Left cardiac atrium (tissue), 4 donors: ENCODE results near the gene PDCD11. TPM values are rescaled to one million over a fixed set of nuclear protein-coding genes. Genes with fewer than 3 reads are reported as not detected.

Experiments used
- ATAC-seq, 2 donors: fragments of 200-7000 bp; cut with Tn5 transposase; one replicate each; pipeline ENCODE4 v1.9.1; 2020; ENCODE audit warnings: mild to moderate bottlenecking in 2 of 2, moderate library complexity in 2 of 2
- DNase-seq: peaks from one replicate; pipeline ENCODE4 v3.0.0-alpha.2; 2020
- intact Hi-C, 2 donors: fragments of 100-400 bp; cut with DNase I; formaldehyde crosslinking; loops; one replicate each; pipeline versions ENCODE4 v1.14.1 to v1.15.1; 2022 to 2023
- total RNA-seq, 2 donors: library from RNA; stranded (reverse); fragmentation: NEBNext Ultra II Directional; extraction: Animal tissue kit (Norgen Biotek cat#: 25700); gene quantifications; one replicate each; pipeline ENCODE4 v1.2.1, GENCODE V29; 2021
- donor health status: DM: no; HTN: yes; CAD: no.
- donor health status: DM: no; HTN: yes; CAD: no; lungs with severe emphysema.
- donor health status: DM: yes; HTN: yes; CAD: no.
- donor health status: Dilated cardiomyopathy.

PDCD11 gene
- total RNA-seq, 2 donors from 2014 or later: 11.9 to 17.8 TPM

GRCh38 chr10:103445767-103446567 is 49.5 kb downstream of the PDCD11 start:
- DNase-seq: peak; percentile 90
- intact Hi-C loops: no loop called here
- peak; percentile 62 to 79 for ATAC-seq

DNA sequence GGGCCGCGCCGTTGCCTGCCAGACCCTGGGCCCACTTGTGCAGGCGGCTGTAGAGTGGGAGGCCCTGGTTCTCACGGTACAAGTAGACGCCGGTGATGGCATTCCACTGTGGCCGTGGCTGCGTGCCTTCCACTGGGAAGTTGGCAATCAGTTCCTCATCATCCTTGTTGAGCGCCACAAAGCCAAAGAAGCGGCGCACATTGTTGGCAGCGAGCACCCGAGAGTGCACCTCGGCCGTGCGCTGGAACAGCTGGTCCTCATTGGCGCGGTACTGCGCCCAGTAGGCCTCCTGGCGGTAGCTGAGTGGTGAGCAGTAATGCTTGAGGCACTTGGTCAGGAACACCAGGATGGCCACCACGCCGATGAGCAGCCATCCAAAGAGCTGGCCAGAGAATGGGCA is 50.8 kb downstream of the PDCD11 start:
- ATAC-seq: no peak
- intact Hi-C loops: no loop called here
- DNase-seq: no peak

DNA sequence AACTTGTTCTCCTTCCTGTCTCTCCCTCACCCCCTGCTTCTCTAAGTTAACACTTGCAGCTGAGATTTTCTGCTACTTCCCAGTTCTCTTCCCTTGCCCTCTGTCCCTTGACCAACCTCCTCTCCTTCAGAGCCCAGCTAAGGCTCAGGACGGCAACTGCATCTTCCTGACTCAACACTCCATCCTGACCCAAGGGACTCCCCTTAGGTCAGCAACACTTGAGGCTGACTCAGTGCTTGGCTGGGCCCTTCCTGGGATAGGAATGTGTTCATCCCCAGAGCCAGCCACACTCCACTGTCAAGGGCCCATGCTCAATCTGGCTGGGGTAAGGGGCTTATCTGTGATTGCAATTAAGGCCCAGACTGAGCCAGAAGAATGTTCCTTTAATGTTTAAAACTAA is 52.3 kb downstream of the PDCD11 start:
- intact Hi-C loops: no loop called here
- ATAC-seq (peak; percentile 15 to 55), DNase-seq (peak; percentile 83)

GRCh38 chr10:103449208-103450144 is 53.0 kb downstream of the PDCD11 start:
- ATAC-seq (no peak), DNase-seq (peak; percentile 43)
- intact Hi-C loops: no loop called here

- ATAC-seq (no peak), DNase-seq (no peak)
- intact Hi-C loops: no loop called here
Observed at GRCh38 chr10:103450201-103450695, 53.8 kb downstream of the PDCD11 start.

DNA sequence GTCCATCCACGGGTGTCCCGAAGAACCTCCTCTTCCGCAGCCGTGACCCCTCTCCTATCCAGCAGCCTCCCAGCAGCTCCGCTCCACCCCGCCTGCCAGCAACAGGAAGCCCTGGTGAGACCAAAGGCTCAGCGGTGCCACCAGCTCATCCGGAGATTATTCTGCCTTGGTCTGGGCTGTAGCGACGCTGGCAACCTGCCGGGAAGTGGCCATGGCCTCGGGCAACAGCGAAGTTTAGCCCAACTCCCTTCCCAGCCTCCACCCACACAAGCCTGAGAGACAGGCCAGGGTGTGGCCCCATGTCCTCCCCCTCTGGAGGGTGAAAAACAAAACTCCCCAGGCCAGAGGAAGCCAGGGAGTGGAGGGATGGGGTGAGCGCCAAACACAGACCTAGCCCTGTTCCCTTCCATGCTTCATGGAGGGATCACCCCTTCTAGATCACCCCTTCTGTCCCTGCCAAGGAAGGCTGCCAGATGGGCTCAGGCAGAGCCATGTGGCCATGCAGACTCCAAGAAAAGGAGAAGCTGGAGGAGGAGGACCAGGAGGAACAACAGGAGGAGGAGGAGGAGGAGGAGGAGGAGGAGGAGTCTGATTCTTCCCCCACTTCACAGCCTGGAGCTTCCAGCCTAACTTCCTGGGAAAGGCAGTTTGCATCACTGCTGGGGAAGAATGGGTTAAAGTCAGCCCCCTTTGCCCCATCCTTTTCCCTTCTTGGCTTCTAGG is 54.8 kb downstream of the PDCD11 start:
- peak; percentile 42 to 71 for ATAC-seq
- peak; percentile 89 for DNase-seq
- intact Hi-C loops: no loop called here

GRCh38 chr10:103451831-103452505 is 55.5 kb downstream of the PDCD11 start, which contains the start of gene CALHM2:
CALHM2 (minus strand) TSS chr10:103452370; CDS start chr10:103449941, 2,429 bp downstream.
- DNase-seq (peak; percentile 80), ATAC-seq (peak; percentile 79 to 81)
- intact Hi-C loops: no loop called here

GRCh38 chr10:103452506-103453230 is 56.2 kb downstream of the PDCD11 start:
- DNase-seq (peak; percentile 9), ATAC-seq (peak in 1 of 2 donors; percentile 0)
- intact Hi-C loops: no loop called here

DNA sequence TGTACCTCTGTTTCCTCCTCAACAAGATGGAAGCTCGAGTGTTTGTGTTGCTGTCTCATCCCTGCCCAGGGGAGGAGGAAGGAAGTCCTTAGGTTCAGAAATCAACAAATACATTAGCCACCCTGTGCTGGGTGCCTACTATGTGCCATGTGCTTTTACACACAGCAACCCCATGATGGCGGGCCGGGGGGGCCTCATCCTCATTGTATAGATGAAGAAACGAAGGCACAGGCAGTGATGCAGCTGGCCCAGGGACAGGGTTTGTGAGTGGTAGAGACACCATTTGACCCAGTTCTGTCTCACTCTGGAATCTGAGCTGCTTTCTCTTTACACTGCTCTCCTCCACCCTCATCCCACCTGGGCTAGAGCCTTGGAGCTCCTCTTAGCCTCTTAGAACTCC is 57.6 kb downstream of the PDCD11 start:
- no peak for DNase-seq
- ATAC-seq: no peak
- intact Hi-C loops: no loop called here

DNA sequence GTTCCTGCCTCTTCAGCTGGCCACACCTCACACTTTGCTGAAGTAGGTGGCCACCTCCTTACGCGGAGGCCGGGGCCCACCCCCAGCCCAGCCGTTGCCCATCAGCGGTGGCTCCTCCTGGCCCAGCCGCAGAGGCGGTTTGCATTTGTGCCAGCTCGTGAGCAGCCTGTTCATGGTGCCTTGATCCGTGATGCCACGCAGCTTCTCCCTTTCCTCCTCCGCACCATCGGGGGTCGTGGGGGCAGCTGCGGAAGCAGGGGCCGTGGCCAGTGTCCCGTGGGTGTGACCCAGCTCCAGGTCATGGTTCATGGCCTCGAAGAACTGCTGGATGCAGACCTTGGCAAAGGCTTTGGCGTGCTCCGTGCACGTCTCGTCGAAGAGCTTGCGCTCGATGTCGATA is 58.8 kb downstream of the PDCD11 start:
- intact Hi-C loops: no loop called here
- ATAC-seq: no peak
- no peak for DNase-seq

DNA sequence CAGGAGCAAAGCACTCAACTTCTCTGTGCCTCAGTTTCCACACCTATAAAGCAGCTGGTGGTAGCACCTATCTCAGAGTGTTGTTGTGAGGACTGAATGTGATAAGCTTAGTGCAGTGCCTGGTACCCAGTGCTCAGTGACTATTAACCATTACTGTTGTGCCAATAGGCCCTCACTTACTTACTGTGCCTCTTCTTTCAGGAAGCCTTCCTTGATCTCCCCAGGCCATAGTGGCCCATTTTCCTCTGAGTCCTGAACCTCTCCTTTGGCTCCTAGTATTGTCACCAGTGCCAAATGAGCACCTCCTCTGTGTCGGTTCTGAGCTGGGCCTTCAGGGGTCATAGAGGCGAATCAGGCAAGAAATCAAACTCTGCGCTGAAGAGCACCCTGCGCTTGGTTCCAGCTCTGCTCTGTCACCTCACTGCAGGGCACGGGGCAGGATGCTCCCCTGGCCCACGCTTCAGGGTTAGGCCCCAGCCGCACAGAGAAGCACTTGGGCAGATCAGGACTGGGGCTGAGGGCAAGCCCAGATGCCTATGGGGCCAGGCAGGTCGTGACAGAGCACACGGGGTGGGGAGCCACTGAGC is 59.7 kb downstream of the PDCD11 start:
- no peak for DNase-seq
- no peak for ATAC-seq
- intact Hi-C loops: no loop called here

DNA sequence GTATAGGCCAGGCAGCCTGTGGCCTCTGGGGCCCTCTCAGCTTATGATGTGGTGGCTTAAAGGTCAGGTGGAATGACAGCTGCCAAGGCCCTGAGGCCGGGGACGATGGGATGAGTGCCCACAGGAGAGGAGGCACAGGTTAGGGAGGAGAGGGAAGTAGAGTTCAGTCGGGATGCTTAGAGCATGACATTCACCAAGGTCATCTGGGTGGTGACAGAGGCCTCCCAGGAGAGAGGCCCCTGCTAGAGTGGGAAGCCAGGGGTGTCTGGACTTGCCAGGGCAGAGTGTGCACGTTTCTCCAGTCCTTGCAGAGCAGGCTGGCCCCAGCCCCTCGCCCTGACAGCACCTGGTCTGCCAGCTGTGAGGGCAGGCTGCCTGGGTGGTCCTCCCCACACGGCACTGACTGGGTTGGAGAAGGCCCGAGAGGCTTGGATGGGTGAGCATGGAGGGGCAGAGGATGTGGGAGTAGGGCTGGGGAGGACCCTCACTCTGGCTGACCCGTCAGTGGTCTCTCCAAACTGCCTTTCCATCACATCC is 60.8 kb downstream of the PDCD11 start:
- intact Hi-C loops: no loop called here
- DNase-seq (no peak), ATAC-seq (no peak)

GRCh38 chr10:103457896-103458583 is 61.6 kb downstream of the PDCD11 start:
- ATAC-seq (no peak), DNase-seq (no peak)
- intact Hi-C loops: no loop called here

DNA sequence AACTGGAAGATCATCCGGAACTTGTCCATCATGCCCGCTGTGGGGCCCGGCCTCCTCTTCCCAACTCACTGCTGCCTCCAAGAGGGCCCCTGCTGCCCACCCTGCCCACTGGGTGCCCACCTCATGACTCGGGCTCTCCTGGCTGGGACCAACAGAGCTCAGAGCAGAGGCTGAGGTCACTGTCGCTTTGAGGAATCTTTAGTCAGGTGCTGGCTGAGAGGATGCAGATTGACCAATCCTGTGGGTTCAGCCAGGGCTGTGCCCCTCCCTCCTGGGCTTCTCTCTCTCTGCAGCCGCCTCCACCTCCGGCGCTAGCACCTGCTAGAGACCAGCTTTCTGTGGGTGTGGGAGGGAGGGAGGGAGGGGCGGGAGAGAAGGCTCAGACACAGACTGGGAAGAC is 62.3 kb downstream of the PDCD11 start, which contains the start of gene CALHM1:
TSS of gene CALHM1 (minus strand) at position 181 of the 400 bp plus-strand sequence. CDS start at position 32, 149 bp downstream.
- intact Hi-C loops: no loop called here
- ATAC-seq (no peak), DNase-seq (no peak)

DNA sequence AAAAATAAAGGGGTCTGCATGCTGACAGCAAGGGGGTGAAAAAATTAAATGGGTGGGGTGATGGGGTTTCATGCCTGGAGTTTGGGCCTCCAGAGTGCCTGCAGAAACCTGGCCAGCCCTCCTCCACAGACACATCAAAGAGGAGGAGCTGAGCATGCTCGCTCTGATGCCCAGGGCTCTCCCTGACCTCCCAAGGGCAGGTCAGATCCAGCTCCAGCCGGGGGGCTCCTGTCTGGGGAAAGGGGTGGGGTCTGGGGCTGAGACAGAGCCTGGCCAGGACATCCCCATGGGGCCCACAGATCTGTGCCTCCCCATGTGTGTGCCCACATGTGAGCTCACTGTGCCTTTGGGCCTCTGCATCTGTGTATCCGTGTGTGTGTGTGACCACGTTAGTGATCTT is 63.2 kb downstream of the PDCD11 start:
- ATAC-seq (no peak), DNase-seq (no peak)
- intact Hi-C loops: no loop called here

GRCh38 chr10:103463499-103463898 is 67.1 kb downstream of the PDCD11 start:
- DNase-seq (no peak), ATAC-seq (no peak)
- intact Hi-C loops: no loop called here
